A673 (cell line): ENCODE data around the gene KCNMA1.

ENCODE experiments used
- CTCF ChIP-seq: fragments of 300-800, 200-600 bp; sonication (generic); conservative IDR thresholded peaks from 2 replicates; pipeline ENCODE4 v1.5.1; 2017; ENCODE audit warnings: low read depth, mild to moderate bottlenecking, antibody characterized with exemption, low read length, moderate library complexity, mixed read lengths
- EZH2 ChIP-seq: fragments of 200-600 bp; sonication (generic); IDR thresholded peaks from 2 replicates; pipeline ENCODE4 v1.6.1; 2017; ENCODE audit warnings: borderline replicate concordance, low read depth, mild to moderate bottlenecking, mixed read lengths, antibody characterized with exemption, low read length; ENCODE audit not compliant: poor library complexity, severe bottlenecking

- TF ChIP-seq CTCF (no peak), EZH2 (no peak)
Measured at GRCh38 chr10:77118603-77119282, 518.9 kb downstream of the KCNMA1 start.
